GM23248 (cell line): Measurements from ENCODE around the gene MGMT. TPM values are rescaled to one million over a fixed set of nuclear protein-coding genes. Genes with fewer than 3 reads are reported as not detected.

Experiments used
- DNase-seq: peaks from one replicate; pipeline ENCODE4 v3.0.0-alpha.2; 2015
- H2AFZ ChIP-seq: fragments of 200-600 bp; sonication (generic); 2 replicates; pipeline ENCODE4 v1.6.1; 2016; ENCODE audit warnings: antibody characterized with exemption
- H3F3A ChIP-seq: fragments of 200-600 bp; sonication (generic); 2 replicates; pipeline ENCODE4 v1.6.1; 2016; ENCODE audit warnings: mild to moderate bottlenecking, antibody characterized with exemption, mixed run types; ENCODE audit not compliant: insufficient read depth
- H3K27ac ChIP-seq: fragments of 200-600 bp; sonication (generic); 2 replicates; pipeline ENCODE4 v1.5.1; 2016; ENCODE audit warnings: mild to moderate bottlenecking
- H3K27me3 ChIP-seq: fragments of 200-600 bp; sonication (generic); replicated peaks from 2 replicates; pipeline ENCODE4 v1.6.1; 2016; ENCODE audit warnings: mild to moderate bottlenecking; ENCODE audit not compliant: insufficient read depth
- H3K36me3 ChIP-seq: fragments of 200-600 bp; sonication (generic); 2 replicates; pipeline ENCODE4 v1.6.1; 2016; ENCODE audit warnings: low read depth, mild to moderate bottlenecking
- H3K4me1 ChIP-seq: fragments of 200-600 bp; sonication (generic); 2 replicates; pipeline ENCODE4 v1.6.1; 2016; ENCODE audit warnings: mild to moderate bottlenecking; ENCODE audit not compliant: insufficient read depth
- H3K4me2 ChIP-seq: fragments of 200-600 bp; sonication (generic); one replicate; pipeline ENCODE4 v1.6.1; 2016; ENCODE audit warnings: mild to moderate bottlenecking; ENCODE audit not compliant: unreplicated experiment
- H3K4me3 ChIP-seq: fragments of 200-600 bp; sonication (generic); 2 replicates; pipeline ENCODE4 v1.5.1; 2016; ENCODE audit warnings: mild to moderate bottlenecking
- H3K79me2 ChIP-seq: fragments of 200-600 bp; sonication (generic); 2 replicates; pipeline ENCODE4 v1.6.1; 2016; ENCODE audit warnings: mild to moderate bottlenecking; ENCODE audit not compliant: insufficient read depth
- H3K9ac ChIP-seq: fragments of 200-600 bp; sonication (generic); 2 replicates; pipeline ENCODE4 v1.6.1; 2016; ENCODE audit warnings: mild to moderate bottlenecking
- H3K9me2 ChIP-seq: fragments of 200-600 bp; sonication (generic); 2 replicates; pipeline ENCODE4 v1.6.1; 2016; ENCODE audit warnings: mixed run types, mild to moderate bottlenecking, moderate library complexity; ENCODE audit not compliant: insufficient read depth
- H3K9me3 ChIP-seq: fragments of 200-600 bp; sonication (generic); one replicate; pipeline ENCODE4 v1.6.1; 2017; ENCODE audit warnings: low read depth
- H4K20me1 ChIP-seq: fragments of 200-600 bp; sonication (generic); 2 replicates; pipeline ENCODE4 v1.6.0; 2016; ENCODE audit not compliant: insufficient read depth
- EZH2 ChIP-seq: fragments of 200-600 bp; sonication (generic); IDR thresholded peaks from 2 replicates; pipeline ENCODE4 v1.6.1; 2018; ENCODE audit warnings: antibody characterized with exemption, mild to moderate bottlenecking; ENCODE audit not compliant: insufficient read depth, poor library complexity, severe bottlenecking
- EZH2phosphoT487 ChIP-seq: fragments of 200-600 bp; sonication (generic); IDR thresholded peaks from 2 replicates; pipeline ENCODE4 v1.6.1; 2018; ENCODE audit warnings: antibody characterized with exemption, moderate library complexity, mild to moderate bottlenecking, low read depth; ENCODE audit not compliant: insufficient read depth
- WGBS, 2 experiments: methylation state at CpG; one replicate each; pipeline ENCODE4 v1.1.6; 2015 to 2017; ENCODE audit warnings: low lambda C conversion rate in 2 of 2, low coverage in 1 of 2; ENCODE audit errors: missing lambda C conversion rate in 2 of 2; 5-methylcytosine and 5-hydroxymethylcytosine counted together
- in situ Hi-C: fragments of 300-500 bp; cut with MboI; formaldehyde crosslinking; loops from 2 replicates; pipeline ENCODE4 v1.15.0; 2020
- polyA plus RNA-seq: library from polyadenylated mRNA; unstranded; fragments of >200 nt; fragmentation: Nextera tagmentation; extraction: Ambion mirVana; gene quantifications from 2 replicates; pipeline ENCODE4 v1.2.1, GENCODE V29; 2016
- total RNA-seq: library from RNA; depleted of rRNA; stranded (reverse); fragments of >200 nt; shearing (Covaris generic); gene quantifications from 2 replicates; pipeline ENCODE4 v1.2.3, GENCODE V29; 2014

MGMT gene
- total and polyA plus RNA-seq, 2 experiments from 2014 or later, result 28.5 to 35.1 TPM

GRCh38 chr10:129676014-129676413 lies 209.0 kb downstream of the MGMT start:
- no peaks in the 10 kb centered on the region for H3K4me1 ChIP-seq
- H4K20me1 ChIP-seq, result no peaks in the 10 kb centered on the region
- 95 to 96% methylated on average over 12 of the region's 12 CpGs for WGBS, 2 experiments
- no peak overlapping the region for H3K4me3 ChIP-seq
- no peak overlapping the region for H2AFZ ChIP-seq
- no peaks in the 10 kb centered on the region for H3K27me3 ChIP-seq
- TF ChIP-seq EZH2 (no peak), EZH2phosphoT487 (no peak)
- no peak overlapping the region for H3K4me2 ChIP-seq
- no peak overlapping the region for H3K9ac ChIP-seq
- no peaks in the 10 kb centered on the region for H3K9me2 ChIP-seq
- no peaks in the 10 kb centered on the region; the same call in 1 of the 2 replicates for H3K36me3 ChIP-seq
- DNase-seq, result no peak
- H3F3A ChIP-seq, result no peaks in the 10 kb centered on the region
- no peaks in the 10 kb centered on the region for H3K79me2 ChIP-seq
- no peaks in the 10 kb centered on the region for H3K9me3 ChIP-seq
- in situ Hi-C loops, result no loop called here
- no peak overlapping the region for H3K27ac ChIP-seq

DNA sequence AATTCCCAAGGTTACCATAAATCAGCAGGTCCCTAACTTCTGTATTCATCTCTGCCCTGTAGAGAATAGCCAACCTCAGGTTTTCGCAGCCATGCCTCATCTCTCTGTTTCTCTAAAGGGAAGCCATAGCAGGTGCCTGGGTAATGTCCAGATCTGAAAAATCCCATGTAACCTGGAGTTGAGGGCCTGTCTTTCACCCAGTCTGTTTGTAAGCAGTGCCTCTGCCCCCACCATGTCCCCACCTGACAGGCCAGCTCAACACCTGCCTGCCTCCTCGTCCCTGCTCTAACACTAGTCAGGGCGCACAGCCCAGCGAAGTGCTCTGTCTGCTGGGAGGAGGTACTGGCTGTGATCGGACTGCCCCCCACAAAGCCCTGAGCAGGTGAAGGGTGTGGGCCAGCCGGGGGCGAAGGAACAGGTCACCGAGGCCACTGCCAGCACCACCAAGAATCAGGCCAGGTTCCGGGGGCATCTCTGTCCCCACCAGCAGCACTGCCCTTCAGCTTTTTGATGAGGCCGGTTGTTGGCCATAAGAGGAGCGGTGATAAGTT lies 210.4 kb downstream of the MGMT start:
- H3K9ac ChIP-seq, result no peak overlapping the region
- no peaks in the 10 kb centered on the region for H3K4me1 ChIP-seq
- H3K27ac ChIP-seq, result no peak overlapping the region
- no peaks in the 10 kb centered on the region for H3K79me2 ChIP-seq
- 95% methylated on average over 10 to 11 of the region's 11 CpGs for WGBS, 2 experiments
- H3K9me3 ChIP-seq, result no peaks in the 10 kb centered on the region
- no peak overlapping the region for H3K4me2 ChIP-seq
- TF ChIP-seq EZH2phosphoT487, result no peak
- no peak for TF ChIP-seq EZH2
- no peaks in the 10 kb centered on the region for H4K20me1 ChIP-seq
- DNase-seq, result no peak
- no peaks in the 10 kb centered on the region for H3K27me3 ChIP-seq
- no peaks in the 10 kb centered on the region for H3K36me3 ChIP-seq
- no peaks in the 10 kb centered on the region for H3F3A ChIP-seq
- in situ Hi-C loops, result no loop called here
- no peak overlapping the region for H3K4me3 ChIP-seq
- no peaks in the 10 kb centered on the region for H3K9me2 ChIP-seq
- no peak overlapping the region for H2AFZ ChIP-seq

GRCh38 chr10:129678186-129678585 lies 211.1 kb downstream of the MGMT start:
- Histone ChIP-seq H4K20me1 (no peaks in the 10 kb centered on the region), H3K4me3 (no peak overlapping the region), H3K79me2 (no peaks in the 10 kb centered on the region), H3K27me3 (no peaks in the 10 kb centered on the region), H3K27ac (no peak overlapping the region), H3K4me1 (no peaks in the 10 kb centered on the region), H3K4me2 (no peak overlapping the region), H3K9ac (no peak overlapping the region), H3K9me3 (no peaks in the 10 kb centered on the region), H3K36me3 (no peaks in the 10 kb centered on the region), H3F3A (no peaks in the 10 kb centered on the region), H2AFZ (no peak overlapping the region), H3K9me2 (no peaks in the 10 kb centered on the region)
- in situ Hi-C loops, result no loop called here
- DNase-seq, result no peak
- TF ChIP-seq EZH2phosphoT487 (no peak), EZH2 (no peak)
- WGBS, 2 experiments, result 65 to 78% methylated on average over 4 of the region's 4 CpGs

DNA sequence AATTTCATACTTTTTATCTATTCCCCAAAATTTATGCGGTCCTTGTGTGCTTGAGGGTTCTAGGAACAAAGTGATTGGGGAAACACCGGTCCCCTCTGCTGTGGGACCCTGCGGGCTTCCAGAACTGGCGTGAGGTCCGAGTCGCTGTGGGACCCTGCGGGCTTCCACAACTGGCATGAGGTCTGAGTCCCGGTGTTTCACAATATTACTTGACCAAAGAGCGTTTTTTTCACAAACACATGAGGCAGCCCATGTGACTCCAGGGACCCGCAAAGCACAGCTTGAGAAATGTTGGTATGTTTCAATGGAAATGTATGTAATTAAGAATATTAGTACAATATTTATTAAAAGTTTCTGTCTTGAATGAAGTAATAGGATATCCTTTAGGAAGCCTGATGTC lies 212.2 kb downstream of the MGMT start:
- H2AFZ ChIP-seq, result no peak overlapping the region
- H3K9me3 ChIP-seq, result no peaks in the 10 kb centered on the region
- no peak overlapping the region for H3K4me3 ChIP-seq
- no peaks in the 10 kb centered on the region for H4K20me1 ChIP-seq
- no peak overlapping the region for H3K27ac ChIP-seq
- H3K4me2 ChIP-seq, result no peak overlapping the region
- in situ Hi-C loops, result no loop called here
- TF ChIP-seq EZH2, result no peak
- TF ChIP-seq EZH2phosphoT487, result no peak
- no peaks in the 10 kb centered on the region for H3K27me3 ChIP-seq
- H3K9ac ChIP-seq, result no peak overlapping the region
- H3K4me1 ChIP-seq, result no peaks in the 10 kb centered on the region
- no peaks in the 10 kb centered on the region for H3F3A ChIP-seq
- 92 to 93% methylated on average over 10 of the region's 10 CpGs for WGBS, 2 experiments
- no peaks in the 10 kb centered on the region for H3K36me3 ChIP-seq
- no peak for DNase-seq
- no peaks in the 10 kb centered on the region for H3K79me2 ChIP-seq
- H3K9me2 ChIP-seq, result no peaks in the 10 kb centered on the region
